GM18499 (cell line): ENCODE results near the gene SHFL.

Source experiments
- ATAC-seq: cut with Tn5 transposase; IDR thresholded peaks from one replicate; pipeline ENCODE4 v1.9.1; 2021; ENCODE audit warnings: moderate number of reproducible peaks; ENCODE audit not compliant: insufficient read depth, unreplicated experiment

Gene SHFL

DNA sequence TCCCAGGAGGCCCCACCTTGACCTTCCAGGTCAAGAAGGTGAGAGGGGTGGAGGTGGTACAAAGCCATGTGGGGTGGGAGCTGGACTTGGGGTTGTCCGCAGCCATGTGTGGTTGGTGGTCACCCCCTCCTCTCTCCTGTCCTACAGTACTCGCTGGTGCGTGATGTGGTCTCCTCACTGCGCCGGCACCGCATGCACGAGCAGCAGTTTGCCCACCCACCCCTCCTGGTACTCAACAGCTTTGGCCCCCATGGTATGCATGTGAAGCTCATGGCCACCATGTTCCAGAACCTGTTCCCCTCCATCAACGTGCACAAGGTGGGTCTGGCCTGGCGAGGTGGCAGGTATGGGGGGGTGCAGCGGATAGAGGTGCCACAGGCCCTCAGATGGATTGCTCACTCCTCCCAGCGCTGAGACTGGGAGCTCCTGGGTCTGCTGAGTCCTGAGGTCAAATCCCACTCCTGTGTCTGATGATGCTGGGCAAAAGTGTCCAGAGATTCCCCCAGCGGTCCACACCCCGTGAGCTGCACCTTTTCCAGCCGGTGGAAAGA lies 21.8 kb downstream of the SHFL start:
- ATAC-seq: no peak

DNA sequence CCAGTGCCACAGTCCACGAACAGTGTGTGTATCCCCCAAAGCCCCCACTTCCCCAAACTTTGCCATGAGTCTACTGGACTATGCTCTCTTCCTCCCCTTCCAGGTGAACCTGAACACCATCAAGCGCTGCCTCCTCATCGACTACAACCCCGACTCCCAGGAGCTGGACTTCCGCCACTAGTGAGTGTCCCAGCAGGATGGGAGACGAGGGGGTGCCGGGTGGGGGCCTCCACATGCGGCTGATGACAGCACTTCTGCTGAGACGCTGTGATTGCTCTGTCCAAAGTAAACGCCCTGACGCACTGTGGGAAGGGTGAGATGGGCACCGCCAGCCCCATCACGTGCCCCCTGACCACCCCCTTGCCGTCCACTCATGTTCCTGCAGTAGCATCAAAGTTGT lies 23.4 kb downstream of the SHFL start:
- ATAC-seq: no peak

DNA sequence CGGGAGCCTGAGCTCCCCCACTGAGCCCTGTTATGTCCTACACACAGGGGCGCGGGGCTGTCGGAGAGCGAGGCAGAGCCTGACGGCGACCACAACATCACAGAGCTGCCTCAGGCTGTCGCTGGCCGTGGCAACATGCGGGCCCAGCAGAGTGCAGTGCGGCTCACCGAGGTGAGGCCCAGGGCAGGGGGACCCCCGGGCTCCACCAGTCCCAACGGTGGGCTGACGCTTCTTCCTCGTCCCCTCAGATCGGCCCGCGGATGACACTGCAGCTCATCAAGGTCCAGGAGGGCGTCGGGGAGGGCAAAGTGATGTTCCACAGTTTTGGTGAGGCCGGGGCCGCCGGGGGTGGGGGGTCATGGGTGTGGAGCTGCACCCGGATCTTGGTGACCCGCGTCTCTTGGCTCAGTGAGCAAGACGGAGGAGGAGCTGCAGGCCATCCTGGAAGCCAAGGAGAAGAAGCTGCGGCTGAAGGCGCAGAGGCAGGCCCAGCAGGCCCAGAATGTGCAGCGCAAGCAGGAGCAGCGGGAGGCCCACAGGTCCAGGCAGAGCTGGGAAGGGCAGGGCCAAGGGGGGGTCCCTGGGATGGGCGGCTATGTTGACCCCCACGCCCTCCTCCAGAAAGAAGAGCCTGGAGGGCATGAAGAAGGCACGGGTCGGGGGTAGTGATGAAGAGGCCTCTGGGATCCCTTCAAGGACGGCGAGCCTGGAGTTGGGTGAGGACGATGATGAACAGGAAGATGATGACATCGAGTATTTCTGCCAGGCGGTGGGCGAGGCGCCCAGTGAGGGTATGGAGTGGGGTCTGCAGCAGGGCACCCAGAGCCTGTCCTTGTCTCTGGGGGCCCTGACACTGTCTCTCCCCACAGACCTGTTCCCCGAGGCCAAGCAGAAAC lies 24.2 kb downstream of the SHFL start:
- no peak for ATAC-seq

DNA sequence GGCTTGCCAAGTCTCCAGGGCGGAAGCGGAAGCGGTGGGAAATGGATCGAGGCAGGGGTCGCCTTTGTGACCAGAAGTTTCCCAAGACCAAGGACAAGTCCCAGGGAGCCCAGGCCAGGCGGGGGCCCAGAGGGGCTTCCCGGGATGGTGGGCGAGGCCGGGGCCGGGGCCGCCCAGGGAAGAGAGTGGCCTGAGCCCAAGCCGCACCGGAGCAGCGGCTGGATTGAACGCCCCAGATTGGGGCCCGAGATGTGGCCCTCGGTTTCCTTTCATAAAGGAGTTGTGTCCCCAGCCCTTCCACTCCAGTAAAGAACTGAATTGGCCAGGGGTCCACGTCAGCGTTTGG lies 24.8 kb downstream of the SHFL start:
- ATAC-seq: no peak

DNA sequence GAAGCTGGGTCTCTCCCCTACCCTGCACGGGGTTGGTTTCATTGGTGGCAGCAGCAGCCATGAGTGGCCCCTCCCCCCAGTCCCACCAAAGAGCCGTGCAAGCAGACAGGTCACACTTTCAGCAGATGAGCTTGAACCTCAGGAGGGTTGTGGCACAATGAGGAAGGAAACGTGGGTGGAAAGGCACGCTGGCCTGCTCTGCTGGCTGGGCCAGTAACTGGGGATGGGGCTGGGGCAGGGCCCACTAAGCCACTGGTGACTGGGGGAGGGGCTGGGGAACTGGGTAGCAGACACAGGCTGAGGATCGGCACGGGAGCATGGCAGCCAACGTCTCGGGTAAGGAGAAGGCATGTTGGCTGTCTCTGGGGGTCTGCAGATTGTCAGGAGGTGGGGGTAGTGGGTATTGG lies 25.3 kb downstream of the SHFL start, which contains the start of gene P2RY11:
Gene P2RY11 (plus strand): TSS at position 289 of the 407 bp plus-strand sequence. CDS start 29 bp downstream, at position 318.
- ATAC-seq: no peak

DNA sequence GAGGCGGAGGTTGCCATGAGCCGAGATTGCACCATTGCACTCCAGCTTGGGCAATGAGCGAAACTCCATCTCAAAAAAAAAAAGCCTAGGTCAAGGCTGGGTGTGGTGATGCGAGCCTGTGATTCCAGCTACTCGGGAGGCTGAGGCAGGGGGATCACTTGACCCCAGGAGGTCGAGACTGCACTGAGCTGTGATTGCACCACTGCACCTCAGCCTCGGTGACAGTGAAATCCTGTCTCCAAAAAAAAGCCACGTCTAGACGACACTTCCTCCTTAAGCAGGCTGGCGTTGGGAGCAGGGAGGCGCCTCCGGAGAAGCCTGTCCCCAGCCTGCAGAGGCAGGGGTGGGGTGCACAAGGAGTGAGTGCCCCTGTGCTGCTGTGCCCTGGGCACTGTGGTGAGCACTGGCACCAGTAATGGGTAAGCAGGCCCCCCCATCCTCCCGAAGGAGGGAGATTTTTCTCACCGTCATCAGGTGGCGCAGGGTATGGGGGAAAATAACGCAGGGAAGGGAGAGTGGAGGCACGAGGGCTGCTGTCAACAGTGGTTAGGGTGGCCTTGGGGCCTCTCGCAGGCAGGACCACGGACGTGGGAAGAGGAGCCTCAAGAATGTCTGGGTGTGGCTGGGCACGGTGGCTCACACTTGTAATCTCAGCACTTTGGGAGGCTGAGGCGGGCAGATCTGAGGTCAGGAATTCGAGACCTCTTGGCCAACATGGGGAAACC lies 26.1 kb downstream of the SHFL start:
- no peak for ATAC-seq

DNA sequence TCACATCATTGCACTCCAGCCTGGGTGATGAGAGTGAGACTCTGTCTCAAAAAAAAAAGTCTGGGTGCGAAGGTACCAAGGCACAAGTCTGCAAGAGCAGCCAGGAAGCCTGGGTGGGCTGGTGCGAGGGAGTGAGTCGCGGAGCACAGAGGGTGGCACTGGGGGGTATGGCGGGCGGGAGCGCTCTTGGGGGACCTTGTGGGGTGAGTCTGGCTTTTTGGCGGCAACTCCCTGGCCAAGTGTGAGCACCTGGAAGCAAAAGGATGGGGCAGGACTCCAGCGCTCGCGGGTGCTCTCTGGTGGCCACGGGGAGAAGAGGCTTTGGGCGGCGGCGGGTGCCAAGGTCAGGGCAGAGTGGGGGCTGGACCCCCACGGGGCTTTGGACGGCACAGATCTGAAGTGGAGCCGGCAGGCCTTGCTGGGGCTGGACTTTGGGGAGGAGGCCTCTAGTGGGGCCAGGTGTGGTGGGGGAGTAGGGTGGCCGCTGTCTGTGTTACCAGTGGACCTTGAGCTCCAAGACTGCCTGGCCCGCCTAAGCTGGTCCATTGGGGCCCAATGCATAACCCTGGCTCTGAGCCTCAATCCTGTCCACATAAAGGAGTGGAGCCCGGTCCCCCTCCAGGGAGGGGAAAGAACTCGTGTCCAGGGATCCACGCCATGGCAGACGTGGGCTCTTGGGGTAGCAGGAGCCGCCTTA lies 26.9 kb downstream of the SHFL start:
- ATAC-seq: no peak

DNA sequence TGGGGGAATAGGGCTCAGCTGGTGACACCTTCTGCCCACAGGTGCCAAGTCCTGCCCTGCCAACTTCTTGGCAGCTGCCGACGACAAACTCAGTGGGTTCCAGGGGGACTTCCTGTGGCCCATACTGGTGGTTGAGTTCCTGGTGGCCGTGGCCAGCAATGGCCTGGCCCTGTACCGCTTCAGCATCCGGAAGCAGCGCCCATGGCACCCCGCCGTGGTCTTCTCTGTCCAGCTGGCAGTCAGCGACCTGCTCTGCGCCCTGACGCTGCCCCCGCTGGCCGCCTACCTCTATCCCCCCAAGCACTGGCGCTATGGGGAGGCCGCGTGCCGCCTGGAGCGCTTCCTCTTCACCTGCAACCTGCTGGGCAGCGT lies 27.5 kb downstream of the SHFL start:
- ATAC-seq: no peak

DNA sequence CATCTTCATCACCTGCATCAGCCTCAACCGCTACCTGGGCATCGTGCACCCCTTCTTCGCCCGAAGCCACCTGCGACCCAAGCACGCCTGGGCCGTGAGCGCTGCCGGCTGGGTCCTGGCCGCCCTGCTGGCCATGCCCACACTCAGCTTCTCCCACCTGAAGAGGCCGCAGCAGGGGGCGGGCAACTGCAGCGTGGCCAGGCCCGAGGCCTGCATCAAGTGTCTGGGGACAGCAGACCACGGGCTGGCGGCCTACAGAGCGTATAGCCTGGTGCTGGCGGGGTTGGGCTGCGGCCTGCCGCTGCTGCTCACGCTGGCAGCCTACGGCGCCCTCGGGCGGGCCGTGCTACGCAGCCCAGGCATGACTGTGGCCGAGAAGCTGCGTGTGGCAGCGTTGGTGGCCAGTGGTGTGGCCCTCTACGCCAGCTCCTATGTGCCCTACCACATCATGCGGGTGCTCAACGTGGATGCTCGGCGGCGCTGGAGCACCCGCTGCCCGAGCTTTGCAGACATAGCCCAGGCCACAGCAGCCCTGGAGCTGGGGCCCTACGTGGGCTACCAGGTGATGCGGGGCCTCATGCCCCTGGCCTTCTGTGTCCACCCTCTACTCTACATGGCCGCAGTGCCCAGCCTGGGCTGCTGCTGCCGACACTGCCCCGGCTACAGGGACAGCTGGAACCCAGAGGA lies 28.0 kb downstream of the SHFL start:
- no peak for ATAC-seq

DNA sequence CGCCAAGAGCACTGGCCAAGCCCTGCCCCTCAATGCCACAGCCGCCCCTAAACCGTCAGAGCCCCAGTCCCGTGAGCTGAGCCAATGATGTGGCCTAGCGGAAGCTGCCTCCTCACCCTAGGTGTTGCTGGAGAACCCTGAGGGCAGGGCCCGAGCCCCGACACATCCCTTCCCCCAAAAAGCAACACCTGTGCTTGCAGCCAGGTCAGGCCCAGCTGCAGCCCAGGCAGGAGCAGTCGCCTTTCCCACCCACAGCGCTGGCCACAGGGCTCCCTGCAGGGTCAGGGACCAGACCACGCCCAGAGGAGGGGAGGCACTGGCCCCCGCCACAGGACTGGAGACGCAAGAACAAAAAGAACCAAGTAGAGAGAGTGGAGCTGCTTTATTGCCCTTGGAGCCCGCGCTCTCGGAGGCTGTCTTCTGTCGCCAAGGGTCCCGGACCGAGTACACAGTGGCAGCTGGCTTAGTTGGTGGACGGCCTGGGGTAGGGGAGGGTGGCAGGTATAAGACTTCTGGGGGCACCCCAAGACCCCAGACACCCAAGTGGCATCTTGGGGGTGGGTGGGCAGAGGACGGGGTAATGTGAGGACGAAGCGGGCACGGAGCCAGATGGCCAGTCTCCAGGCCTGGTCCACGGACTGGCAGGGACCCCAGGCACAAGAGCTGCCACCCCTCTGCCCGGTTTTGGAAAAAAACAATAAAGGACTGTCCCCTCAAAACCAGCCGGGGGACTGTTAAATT lies 28.7 kb downstream of the SHFL start:
- no peak for ATAC-seq

DNA sequence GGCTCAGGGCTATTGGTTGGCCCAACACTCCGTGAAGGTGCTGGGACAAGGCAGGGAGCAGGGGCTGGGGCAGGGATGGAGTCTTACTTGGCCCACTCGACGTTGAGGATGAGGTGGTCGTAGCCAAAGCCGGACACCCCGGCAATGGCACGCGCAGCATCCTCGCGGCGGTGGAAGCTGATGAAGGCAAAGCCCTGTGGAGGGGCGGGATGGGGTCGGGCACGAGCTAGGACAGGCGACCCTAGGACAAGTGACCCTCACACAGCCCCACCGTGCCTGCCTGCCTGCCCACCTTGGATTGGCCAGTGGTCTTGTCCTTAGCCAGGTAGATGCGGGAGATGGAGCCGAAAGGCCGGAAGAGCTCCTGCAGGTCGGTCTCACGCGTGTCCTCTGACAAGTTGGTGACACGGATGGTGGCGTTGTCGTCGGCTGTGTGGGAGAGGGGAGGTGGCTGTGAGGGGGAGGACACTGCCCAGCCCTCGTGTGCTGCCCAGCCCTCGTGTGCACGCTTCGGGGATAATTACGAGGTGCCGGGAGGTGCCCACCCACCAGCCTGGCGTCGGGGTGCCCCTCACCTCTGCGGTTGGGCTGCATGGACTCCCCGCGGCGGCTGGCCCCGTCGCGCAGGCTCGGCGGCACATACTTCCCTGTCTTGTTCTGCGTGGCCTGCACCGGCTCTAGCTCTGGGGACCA lies 29.4 kb downstream of the SHFL start:
- no peak for ATAC-seq

DNA sequence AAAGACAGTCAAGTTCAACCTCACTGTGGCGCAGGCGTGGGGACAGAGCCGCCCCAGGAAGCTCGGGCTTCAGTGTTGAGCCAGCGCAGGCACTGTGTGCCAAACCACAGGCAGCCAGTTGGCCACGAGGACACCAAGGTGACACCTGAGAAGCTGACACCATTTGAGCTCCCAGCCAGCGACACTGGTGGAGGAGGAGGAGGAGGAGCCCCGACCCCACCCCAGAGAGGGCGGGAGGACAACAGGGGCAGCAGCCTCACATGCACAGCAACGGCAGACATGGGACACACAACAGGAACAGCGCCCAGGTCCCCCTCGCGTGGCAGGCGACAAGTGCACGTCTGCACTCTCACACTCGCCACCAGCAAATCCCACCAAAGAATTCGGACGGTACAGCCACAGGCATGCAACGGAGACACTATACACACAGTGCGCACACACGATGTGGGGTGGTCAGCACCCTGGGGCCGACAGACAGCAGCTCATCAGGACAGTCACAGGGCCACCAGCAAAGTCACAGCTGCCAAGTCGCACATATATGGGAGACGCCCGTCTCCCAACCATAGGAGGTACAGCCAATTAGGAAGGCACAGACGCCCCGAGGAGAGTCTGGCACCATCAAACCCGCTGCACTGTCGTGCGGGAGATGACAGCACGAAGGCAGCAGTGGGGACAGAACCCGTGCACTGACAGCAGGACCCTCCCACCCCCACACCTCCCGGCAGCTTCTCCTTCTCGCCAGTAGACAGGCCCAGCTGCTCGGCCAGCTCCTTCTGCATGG lies 30.2 kb downstream of the SHFL start:
- ATAC-seq: no peak

DNA sequence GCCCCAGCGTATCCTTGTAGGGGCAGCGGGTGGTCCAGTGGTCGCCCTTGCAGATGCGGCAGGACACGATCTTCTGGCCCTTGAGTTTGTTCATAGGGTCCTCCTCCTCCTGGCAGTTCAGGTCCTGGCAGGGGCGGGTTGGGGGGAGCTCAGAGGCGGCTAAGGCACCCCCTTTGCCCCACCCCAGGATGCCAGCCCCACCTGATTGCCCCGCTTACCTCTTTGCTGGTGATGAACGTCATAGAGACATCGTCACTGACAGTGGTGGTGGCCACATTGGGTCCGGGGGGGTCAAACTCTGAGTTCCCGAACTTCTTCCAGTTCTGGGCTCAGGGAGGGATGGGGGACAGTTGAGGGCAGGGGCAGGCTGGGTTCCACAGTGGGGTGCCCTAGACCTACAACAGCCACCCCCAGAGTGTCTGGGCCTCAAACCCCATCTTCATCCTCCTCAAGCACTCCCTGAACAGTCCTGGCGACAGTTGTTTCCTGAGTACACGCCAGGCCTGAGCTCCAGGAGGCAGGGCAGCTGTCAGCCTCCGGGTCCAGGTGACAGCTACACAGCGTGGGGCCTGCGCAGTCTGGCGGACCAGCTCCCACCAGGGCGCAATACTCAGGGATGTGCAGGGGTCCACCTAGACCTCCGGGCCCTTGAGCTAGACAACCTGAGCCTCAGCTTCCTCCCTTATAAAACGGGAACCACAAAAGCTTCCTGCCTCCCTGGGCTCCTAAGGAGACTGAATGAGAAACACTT lies 30.9 kb downstream of the SHFL start:
- ATAC-seq: no peak

DNA sequence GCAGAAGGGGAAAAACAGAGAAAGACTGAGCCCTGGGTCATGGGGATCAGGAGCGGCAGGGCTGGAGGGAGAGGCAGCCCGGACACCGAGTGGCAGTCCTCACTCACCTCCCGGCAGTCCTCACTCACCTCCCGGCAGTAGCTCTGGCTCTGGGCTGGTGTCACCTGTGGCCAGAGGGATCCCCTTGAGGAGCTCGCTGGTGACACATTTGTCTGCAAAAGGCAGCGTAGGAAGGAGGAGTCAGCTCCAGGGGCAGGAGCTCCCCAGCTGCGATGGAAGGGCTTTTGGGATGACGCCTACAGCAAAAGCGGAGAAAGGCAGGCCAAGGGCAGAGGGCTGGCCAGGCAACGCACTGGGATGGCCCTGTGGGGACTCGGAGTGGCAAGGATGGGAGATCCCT lies 32.8 kb downstream of the SHFL start:
- ATAC-seq: no peak

DNA sequence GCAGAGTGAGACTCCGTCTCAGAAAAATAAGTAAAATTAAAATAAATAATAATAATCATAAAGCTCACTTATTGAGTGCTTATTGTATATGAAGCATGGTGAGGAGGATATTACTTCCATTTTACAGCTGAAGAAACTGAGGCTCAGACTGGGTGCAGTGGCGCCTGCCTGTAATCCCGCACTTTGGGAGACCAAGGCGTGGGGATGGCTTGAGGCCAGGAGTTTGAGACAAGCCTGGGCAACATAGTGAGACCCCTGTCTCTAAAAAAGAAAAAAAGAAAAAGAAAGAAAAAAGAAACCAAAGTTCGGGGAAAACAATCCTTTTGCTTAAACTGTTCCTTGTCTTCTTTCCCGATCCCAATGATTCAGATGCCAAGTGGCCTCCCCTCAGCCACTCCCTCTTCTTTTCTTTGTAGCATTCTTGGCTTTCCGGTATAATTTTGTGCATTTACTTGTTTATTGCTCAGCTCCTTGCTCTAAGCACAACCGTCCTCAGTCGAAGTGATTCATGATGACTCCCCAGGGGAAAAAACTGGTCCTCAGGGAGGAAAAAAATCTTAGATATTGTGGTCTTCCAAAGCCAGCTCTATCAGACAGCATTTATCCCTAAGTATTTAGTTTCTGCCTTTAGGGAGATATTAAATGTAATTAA lies 34.5 kb downstream of the SHFL start:
- ATAC-seq: no peak

DNA sequence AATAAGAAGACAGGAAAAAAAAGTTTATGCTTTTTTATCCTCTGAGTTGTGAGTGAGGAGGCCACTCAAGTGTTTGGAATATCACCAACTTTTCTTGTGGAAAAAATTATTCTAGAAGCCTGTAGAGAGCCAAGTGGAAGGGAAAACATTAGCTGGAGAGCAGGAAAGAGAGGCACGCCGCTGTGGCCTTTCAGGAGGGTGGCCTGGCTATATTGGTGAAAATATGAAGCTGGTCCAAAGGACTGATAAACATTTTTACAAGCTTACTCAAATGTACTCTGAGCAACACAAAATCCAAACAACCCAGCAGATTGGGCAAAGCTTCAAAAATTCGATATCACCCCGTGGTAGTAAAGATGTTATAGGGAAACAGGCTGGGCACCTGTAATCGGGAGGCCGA lies 35.9 kb downstream of the SHFL start:
- no peak for ATAC-seq

DNA sequence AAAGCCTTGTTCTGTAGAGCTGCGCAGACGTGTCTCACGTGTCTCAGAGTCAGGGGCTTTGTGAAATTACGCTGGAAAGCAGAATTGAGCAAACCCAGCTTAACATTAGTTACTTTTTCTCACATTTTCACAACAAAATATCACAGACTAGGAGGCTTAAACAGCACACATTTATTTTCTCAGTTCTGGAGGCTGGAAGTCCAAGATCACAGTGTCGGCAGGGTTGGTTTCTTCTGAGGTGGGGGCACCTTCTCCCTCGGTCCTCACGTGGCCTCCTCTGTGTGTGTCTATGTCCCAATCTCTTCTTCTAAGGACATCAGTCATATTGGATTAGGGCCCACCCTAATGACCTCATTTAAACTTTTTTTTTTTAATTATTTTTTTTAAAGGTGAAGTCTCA lies 38.3 kb downstream of the SHFL start:
- ATAC-seq: no peak
